Measurements from ENCODE around the gene SLU7. TPM values are rescaled to one million over a fixed set of nuclear protein-coding genes. Genes with fewer than 3 reads are reported as not detected.

Gene SLU7
- total RNA-seq, 1 donor from 2014 or later, result 44.7 TPM

- Mint-ChIP-seq H3K4me1 (ENCODE audit: low read depth, unreplicated experiment) (no peaks in the 10 kb centered on the region), H3K27ac (ENCODE audit: unreplicated experiment) (no peak overlapping the region), H3K9me3 (ENCODE audit: unreplicated experiment) (no peaks in the 10 kb centered on the region), H3K36me3 (ENCODE audit: unreplicated experiment) (peaks cover 5% of the 10 kb centered on the region), H3K4me3 (ENCODE audit: unreplicated experiment) (no peak overlapping the region), H3K27me3 (ENCODE audit: unreplicated experiment) (no peaks in the 10 kb centered on the region)
- DNase-seq, result no peak
- TF ChIP-seq, protein P1, sequence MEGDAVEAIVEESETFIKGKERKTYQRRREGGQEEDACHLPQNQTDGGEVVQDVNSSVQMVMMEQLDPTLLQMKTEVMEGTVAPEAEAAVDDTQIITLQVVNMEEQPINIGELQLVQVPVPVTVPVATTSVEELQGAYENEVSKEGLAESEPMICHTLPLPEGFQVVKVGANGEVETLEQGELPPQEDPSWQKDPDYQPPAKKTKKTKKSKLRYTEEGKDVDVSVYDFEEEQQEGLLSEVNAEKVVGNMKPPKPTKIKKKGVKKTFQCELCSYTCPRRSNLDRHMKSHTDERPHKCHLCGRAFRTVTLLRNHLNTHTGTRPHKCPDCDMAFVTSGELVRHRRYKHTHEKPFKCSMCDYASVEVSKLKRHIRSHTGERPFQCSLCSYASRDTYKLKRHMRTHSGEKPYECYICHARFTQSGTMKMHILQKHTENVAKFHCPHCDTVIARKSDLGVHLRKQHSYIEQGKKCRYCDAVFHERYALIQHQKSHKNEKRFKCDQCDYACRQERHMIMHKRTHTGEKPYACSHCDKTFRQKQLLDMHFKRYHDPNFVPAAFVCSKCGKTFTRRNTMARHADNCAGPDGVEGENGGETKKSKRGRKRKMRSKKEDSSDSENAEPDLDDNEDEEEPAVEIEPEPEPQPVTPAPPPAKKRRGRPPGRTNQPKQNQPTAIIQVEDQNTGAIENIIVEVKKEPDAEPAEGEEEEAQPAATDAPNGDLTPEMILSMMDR (IDR thresholded peaks at IDR 0.05; ENCODE audit: partially characterized antibody, unreplicated experiment), result no peak
These were observed 26.3 kb upstream of the SLU7 start for GRCh38 chr5:160445132-160445531.

- Mint-ChIP-seq H3K4me1 (ENCODE audit: low read depth, unreplicated experiment) (no peaks in the 10 kb centered on the region), H3K36me3 (ENCODE audit: unreplicated experiment) (peaks cover under 1% of the 10 kb centered on the region), H3K27me3 (ENCODE audit: unreplicated experiment) (no peaks in the 10 kb centered on the region), H3K27ac (ENCODE audit: unreplicated experiment) (no peak overlapping the region), H3K4me3 (ENCODE audit: unreplicated experiment) (no peak overlapping the region), H3K9me3 (ENCODE audit: unreplicated experiment) (no peaks in the 10 kb centered on the region)
- no peak for DNase-seq
- TF ChIP-seq, protein P1 (IDR thresholded peaks at IDR 0.05; ENCODE audit: partially characterized antibody, unreplicated experiment), result no peak
These were observed 25.5 kb upstream of the SLU7 start for GRCh38 chr5:160444407-160444806.

DNA sequence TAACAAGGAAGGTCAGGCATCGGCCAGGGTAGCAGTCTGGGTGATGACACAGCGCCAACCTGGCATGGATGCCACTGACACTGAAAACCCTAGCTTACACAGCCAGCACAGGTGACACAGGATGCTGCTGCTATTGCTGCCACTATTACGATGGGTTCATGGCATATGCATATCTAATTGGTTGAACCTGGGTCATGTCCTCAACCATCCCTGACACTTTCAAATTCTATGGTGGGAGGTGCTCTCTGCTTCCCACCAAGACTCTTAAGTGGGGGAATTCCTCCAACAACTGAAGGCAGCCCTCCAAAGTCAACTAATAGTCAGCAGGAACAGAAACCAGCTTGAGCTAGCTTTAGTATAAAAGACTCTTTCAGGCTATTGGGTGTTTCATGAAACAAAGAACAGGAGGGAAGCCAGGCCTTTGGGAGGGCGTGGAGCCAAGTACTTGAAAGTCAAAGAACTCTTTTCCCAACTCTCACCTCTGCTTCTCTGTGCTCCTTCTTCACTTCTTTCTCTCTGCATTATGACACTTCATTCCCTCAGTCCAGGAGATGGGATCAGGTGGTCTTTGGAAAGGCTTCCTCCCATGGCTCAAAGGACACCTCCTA is 24.0 kb upstream of the SLU7 start:
- no peak for DNase-seq
- TF ChIP-seq, protein P1 (IDR thresholded peaks at IDR 0.05; ENCODE audit: partially characterized antibody, unreplicated experiment), result no peak
- Mint-ChIP-seq H3K27ac (ENCODE audit: unreplicated experiment) (no peak overlapping the region), H3K36me3 (ENCODE audit: unreplicated experiment) (no peaks in the 10 kb centered on the region), H3K27me3 (ENCODE audit: unreplicated experiment) (peaks cover 1% of the 10 kb centered on the region), H3K4me3 (ENCODE audit: unreplicated experiment) (no peak overlapping the region), H3K9me3 (ENCODE audit: unreplicated experiment) (no peaks in the 10 kb centered on the region), H3K4me1 (ENCODE audit: low read depth, unreplicated experiment) (peaks cover 3% of the 10 kb centered on the region)

GRCh38 chr5:160441311-160441781 is 22.5 kb upstream of the SLU7 start:
- Mint-ChIP-seq H3K4me3 (ENCODE audit: unreplicated experiment) (no peak overlapping the region), H3K27ac (ENCODE audit: unreplicated experiment) (no peak overlapping the region), H3K27me3 (ENCODE audit: unreplicated experiment) (peaks cover 3% of the 10 kb centered on the region), H3K9me3 (ENCODE audit: unreplicated experiment) (no peaks in the 10 kb centered on the region), H3K36me3 (ENCODE audit: unreplicated experiment) (no peaks in the 10 kb centered on the region), H3K4me1 (ENCODE audit: low read depth, unreplicated experiment) (peaks cover 3% of the 10 kb centered on the region)
- TF ChIP-seq, protein P1 (IDR thresholded peaks at IDR 0.05; ENCODE audit: partially characterized antibody, unreplicated experiment), result no peak
- DNase-seq, result no peak

- H3K27me3 Mint-ChIP-seq (ENCODE audit: unreplicated experiment), result peaks cover 5% of the 10 kb centered on the region
- TF ChIP-seq, protein P1 (IDR thresholded peaks at IDR 0.05; ENCODE audit: partially characterized antibody, unreplicated experiment), result peak; percentile 95
- H3K9me3 Mint-ChIP-seq (ENCODE audit: unreplicated experiment), result no peaks in the 10 kb centered on the region
- peak overlapping the region; percentile 74 for H3K4me3 Mint-ChIP-seq (ENCODE audit: unreplicated experiment)
- peak; percentile 93 for DNase-seq
- H3K4me1 Mint-ChIP-seq (ENCODE audit: low read depth, unreplicated experiment), result peaks cover 5% of the 10 kb centered on the region
- no peak overlapping the region for H3K27ac Mint-ChIP-seq (ENCODE audit: unreplicated experiment)
- no peaks in the 10 kb centered on the region for H3K36me3 Mint-ChIP-seq (ENCODE audit: unreplicated experiment)
These were observed 20.3 kb upstream of the SLU7 start for GRCh38 chr5:160439205-160439600.

Measured in glutamatergic neuron (in vitro differentiated cells).